Endothelial cell of umbilical vein (primary cell): Measurements from ENCODE around the gene DRC1. TPM values are rescaled to one million over a fixed set of nuclear protein-coding genes. Genes with fewer than 3 reads are reported as not detected.
"Not testable (repeated sequence)": the region's sequence is repeated elsewhere in the genome, so short reads cannot be mapped to it uniquely, and the experiment has no call there.

Experiments
- BruUV-seq: library from RNA; stranded (reverse); fragments of 400-500 nt; replicated peaks from 2 replicates; lab custom pipeline; 2021; lab: Mats Ljungman, UMichigan
- CTCF ChIA-PET: fragments of 300-600, 350-600 bp; sonication (Branson Sonifier 250); formaldehyde crosslinking; loops from one replicate; lab custom pipeline; 2021; ENCODE audit warnings: antibody characterized with exemption, inconsistent platforms; lab: Charles Lee
- POLR2A ChIA-PET: fragments of 300-600, 350-600 bp; sonication (Branson Sonifier 250); formaldehyde crosslinking; loops from one replicate; lab custom pipeline; 2021; ENCODE audit warnings: antibody characterized with exemption, inconsistent platforms; lab: Charles Lee
- DNase-seq: peaks from one replicate; pipeline ENCODE4 v3.0.0-alpha.2; 2011; ENCODE audit warnings: low read depth, low spot score
- FAIRE-seq: peaks from 2 replicates; lab custom pipeline; 2011; peaks lifted over from hg19 to GRCh38; lab: Jason Lieb, UNC
- H2AFZ ChIP-seq: 2 replicates; pipeline ENCODE4 v1.6.0; 2012; ENCODE audit warnings: low read depth, low read length, control low read depth, inconsistent platforms
- H3K27ac ChIP-seq: 2 replicates; pipeline ENCODE4 v1.5.1; 2011; ENCODE audit warnings: low read depth, mild to moderate bottlenecking, control low read depth, low read length, moderate library complexity; ENCODE audit not compliant: insufficient read depth
- H3K27me3 ChIP-seq, 2 experiments: 2 replicates each; pipeline versions ENCODE4 v1.6.0 to v1.6.1; 2011; ENCODE audit warnings: low read length in 2 of 2, mixed read lengths in 1 of 2; ENCODE audit not compliant: control insufficient read depth in 2 of 2, insufficient read depth in 2 of 2
- H3K36me3 ChIP-seq, 2 experiments: 2 replicates in 1 of 2; 3 replicates in 1 of 2; pipeline ENCODE4 v1.5.1; 2011; ENCODE audit warnings: low read length in 2 of 2, mild to moderate bottlenecking in 1 of 2, moderate library complexity in 1 of 2; ENCODE audit not compliant: control insufficient read depth in 2 of 2, insufficient read depth in 2 of 2; ENCODE audit errors: extremely low read depth in 1 of 2
- H3K4me1 ChIP-seq: 3 replicates; pipeline ENCODE4 v1.5.1; 2011; ENCODE audit warnings: mild to moderate bottlenecking, low read length; ENCODE audit not compliant: control insufficient read depth, insufficient read depth; ENCODE audit errors: extremely low read depth
- H3K4me2 ChIP-seq: 2 replicates; pipeline ENCODE4 v1.6.1; 2011; ENCODE audit warnings: low read length, control low read depth, mixed read lengths; ENCODE audit not compliant: insufficient read depth
- H3K4me3 ChIP-seq, 3 experiments: fragments of 200-600 bp in 1 of 3; sonication (generic), shearing (Covaris generic) in 1 of 3; replicated peaks in 1 of 3; 2 replicates each; pipeline ENCODE4 v1.5.1; 2011 to 2016; ENCODE audit warnings: control low read depth in 3 of 3, low read length in 3 of 3, mild to moderate bottlenecking in 2 of 3, inconsistent platforms in 1 of 3, low read depth in 1 of 3, moderate library complexity in 1 of 3; ENCODE audit not compliant: insufficient read depth in 1 of 3
- H3K79me2 ChIP-seq: 2 replicates; pipeline ENCODE4 v1.6.0; 2012; ENCODE audit warnings: low read length, inconsistent platforms; ENCODE audit not compliant: control insufficient read depth, insufficient read depth
- H3K9ac ChIP-seq: replicated peaks from 2 replicates; pipeline ENCODE3; 2011; ENCODE audit warnings: low read length, control low read depth; ENCODE audit not compliant: insufficient read depth; ENCODE audit errors: extremely low read depth
- H3K9me1 ChIP-seq: replicated peaks from 3 replicates; pipeline ENCODE4 v1.6.0; 2011; ENCODE audit warnings: mild to moderate bottlenecking, low read length; ENCODE audit not compliant: control insufficient read depth, insufficient read depth; ENCODE audit errors: extremely low read depth
- H3K9me3 ChIP-seq: replicated peaks from 2 replicates; pipeline ENCODE4 v1.5.1; 2012; ENCODE audit warnings: low read length, inconsistent platforms; ENCODE audit not compliant: control insufficient read depth, insufficient read depth
- H4K20me1 ChIP-seq: replicated peaks from 2 replicates; pipeline ENCODE3; 2011; ENCODE audit warnings: mild to moderate bottlenecking, low read length; ENCODE audit not compliant: control insufficient read depth, insufficient read depth; ENCODE audit errors: extremely low read depth
- CTCF ChIP-seq, 2 donors: IDR thresholded peaks; 1 replicate in 1 of 2; 2 replicates in 1 of 2; pipeline ENCODE4 v1.5.1; 2011; ENCODE audit warnings: low read length in 2 of 2, mild to moderate bottlenecking in 2 of 2, moderate library complexity in 2 of 2, control low read depth in 1 of 2, inconsistent platforms in 1 of 2, low read depth in 1 of 2; ENCODE audit not compliant: insufficient read depth in 1 of 2; ENCODE audit errors: extremely low read depth in 1 of 2
- FOS ChIP-seq: IDR thresholded peaks from 2 replicates; pipeline ENCODE4 v1.6.1; 2011; ENCODE audit warnings: mild to moderate bottlenecking, low read length, moderate library complexity, borderline replicate concordance; ENCODE audit not compliant: insufficient read depth
- GATA2 ChIP-seq: IDR thresholded peaks from 2 replicates; pipeline ENCODE4 v1.7.0; 2011; ENCODE audit warnings: low read depth, mild to moderate bottlenecking, moderate library complexity, mixed read lengths, low read length; ENCODE audit not compliant: insufficient read length, insufficient read depth
- JUN ChIP-seq: IDR thresholded peaks from 2 replicates; pipeline ENCODE4 v1.6.1; 2011; ENCODE audit warnings: borderline replicate concordance, low read depth; ENCODE audit not compliant: insufficient read length, insufficient read depth
- MYC ChIP-seq: IDR thresholded peaks from one replicate; pipeline ENCODE4 v1.6.1; 2011; ENCODE audit warnings: mild to moderate bottlenecking, low read depth, low read length
- POLR2AphosphoS5 ChIP-seq: IDR thresholded peaks from 2 replicates; pipeline ENCODE4 v1.6.1; 2012; ENCODE audit warnings: low read depth, mild to moderate bottlenecking, control low read depth, low read length, moderate library complexity; ENCODE audit not compliant: insufficient read depth
- dilution Hi-C: fragments of 300-500 bp; cut with MboI; formaldehyde crosslinking; loops from one replicate; pipeline ENCODE4 v1.15.0; 2019; ENCODE audit warnings: low sequenced_read_pairs; ENCODE audit not compliant: extremely low pct_ligation_motif_present
- intact Hi-C: fragments of 100-400 bp; cut with micrococcal nuclease; formaldehyde crosslinking; loops from one replicate; pipeline ENCODE4 v1.10.0; 2022
- polyA plus RNA-seq, 4 experiments: library from polyadenylated mRNA; depleted of rRNA in 3 of 4; stranded (reverse) in 3 of 4; unstranded in 1 of 4; fragments of >200 nt; gene quantifications; 2 replicates each; pipeline versions ENCODE4 v1.2.1 to v1.2.3, GENCODE V29; 2011 to 2012; ENCODE audit warnings: missing spikeins in 1 of 4
- total RNA-seq: library from RNA; stranded (reverse); gene quantifications from 2 replicates; pipeline ENCODE4 v1.2.3, GENCODE V29; 2021

Gene DRC1
- total and polyA plus RNA-seq, 2 donors (not counting 3 experiments of a cell fraction or from before 2014, with no cell fraction given) = 0.44 TPM; not detected in 1

- Histone ChIP-seq H3K4me1 (no peaks in the 10 kb centered on the region), H3K27ac (no peak overlapping the region), H3K79me2 (no peaks in the 10 kb centered on the region), H3K36me3 (no peaks in the 10 kb centered on the region), H3K27me3 (no peaks in the 10 kb centered on the region), H3K4me3 (no peak overlapping the region), H3K9ac (no peak overlapping the region), H4K20me1 (no peaks in the 10 kb centered on the region), H3K9me1 (no peaks in the 10 kb centered on the region), H3K9me3 (no peaks in the 10 kb centered on the region), H2AFZ (no peak overlapping the region), H3K4me2 (no peak overlapping the region)
- no peak for DNase-seq
- no peak for FAIRE-seq
- CTCF ChIA-PET = interaction anchor here (1.0 to 1.7 kb wide), 5 partner anchors 10 to 475 kb away, joined by 3 to 5 read pairs (median 4); partner anchors contain the start of gene OTOF
- dilution Hi-C loops = no loop called here
- POLR2A ChIA-PET = no interaction called here
- no peak for TF ChIP-seq GATA2
- TF ChIP-seq MYC = no peak
- no peak for TF ChIP-seq FOS
- TF ChIP-seq CTCF (IDR thresholded peaks at IDR 0.05; ENCODE audit: extremely low read depth in 1 of 2, insufficient read depth in 1 of 2, low read depth in 1 of 2, low read length in 2 of 2) = no peak
- TF ChIP-seq JUN = no peak
- TF ChIP-seq POLR2AphosphoS5 = no peak
- intact Hi-C loops = loop anchor here (5.0 kb wide), 1 partner anchor 224 kb away; the partner anchor contains the start of genes HADHA and HADHB
- BruUV-seq = no TSS peak
These were observed 65.1 kb downstream of the DRC1 start for GRCh38 chr2:26466662-26467310.

- H4K20me1 ChIP-seq, H2AFZ ChIP-seq, dilution Hi-C loops, FAIRE-seq, H3K27ac ChIP-seq, H3K79me2 ChIP-seq, POLR2A ChIA-PET, H3K9me1 ChIP-seq, H3K9ac ChIP-seq, BruUV-seq, H3K27me3 ChIP-seq, H3K36me3 ChIP-seq, H3K4me2 ChIP-seq, H3K9me3 ChIP-seq, H3K4me1 ChIP-seq, H3K4me3 ChIP-seq, DNase-seq: not testable (repeated sequence)
- intact Hi-C loops = loop anchor here (5.0 kb wide), 1 partner anchor 226 kb away; the partner anchor contains the start of genes HADHA and HADHB
- CTCF ChIA-PET = interaction anchor here (0.7 to 3.2 kb wide), 13 partner anchors 10 to 485 kb away, joined by 3 to 15 read pairs (median 3); no protein-coding TSS in a partner anchor
These were observed 66.8 kb downstream of the DRC1 start for GRCh38 chr2:26468544-26468943.
